ENCODE measurements around the gene PPOX.

The PPOX gene

DNA sequence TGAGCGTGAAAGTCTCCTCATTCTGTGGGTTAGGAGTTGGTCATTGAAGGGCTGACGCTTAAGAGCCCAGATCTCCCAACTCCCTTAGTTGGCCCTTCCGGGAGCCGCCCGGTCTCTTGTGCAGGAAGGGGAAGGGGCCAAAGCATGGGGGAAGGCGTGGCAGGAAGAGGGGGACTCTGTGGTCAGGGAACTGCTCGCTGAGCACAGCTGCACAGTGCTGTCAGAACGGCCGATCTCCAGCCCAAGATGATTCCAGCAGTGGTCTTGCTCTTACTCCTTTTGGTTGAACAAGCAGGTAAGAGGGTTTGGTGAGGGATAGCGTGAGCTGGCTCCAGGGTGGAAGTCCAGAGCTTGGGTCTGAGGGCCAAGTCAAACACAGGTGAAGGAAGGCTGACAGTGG lies 48.9 kb downstream of the PPOX start, which contains the start of gene FCER1G:
FCER1G (plus strand) TSS at position 220 of the 400 bp plus-strand sequence; CDS start at position 247, 27 bp downstream.
- Histone ChIP-seq H4K8ac (ENCODE audit: low read depth, low read length) (peak within 1 kb of the TSS; percentile 17), H3K79me2 (ENCODE audit: control insufficient read depth, insufficient read depth, low read length, poor library complexity) (no peaks in the 10 kb centered on the region), H3K27me3 (ENCODE audit: insufficient read depth, low read length) (no peaks in the 10 kb centered on the region), H2BK5ac (ENCODE audit: low read depth, low read length, poor library complexity) (no peak within 1 kb of the TSS), H3K14ac (ENCODE audit: low read length) (no peak within 1 kb of the TSS), H3K36me3 (ENCODE audit: control insufficient read depth in 1 of 2, insufficient read depth in 2 of 2, low read length in 2 of 2) (peaks cover 32 to 45% of the 10 kb centered on the region in 2 experiments), H4K12ac (ENCODE audit: low read depth, low read length) (no peak within 1 kb of the TSS), H3K9me3 (ENCODE audit: insufficient read depth, low read depth, low read length) (peaks cover 2% of the 10 kb centered on the region), H4K91ac (ENCODE audit: low read depth, low read length) (no peak within 1 kb of the TSS), H2AFZ (ENCODE audit: insufficient read depth, low read length, poor library complexity) (no peak within 1 kb of the TSS), H2BK12ac (ENCODE audit: low read length) (no peak within 1 kb of the TSS), H3K4me1 (ENCODE audit: control insufficient read depth in 1 of 2, insufficient read depth in 2 of 2, low read length in 2 of 2) (peaks cover 26 to 31% of the 10 kb centered on the region in 2 experiments), H3K23ac (ENCODE audit: low read length) (no peak within 1 kb of the TSS), H3K9ac (ENCODE audit: low read length) (no peak within 1 kb of the TSS), H3K18ac (ENCODE audit: low read length) (no peak within 1 kb of the TSS), H3K79me1 (ENCODE audit: low read length) (peaks cover 14% of the 10 kb centered on the region), H3K4ac (ENCODE audit: low read depth, low read length) (no peak within 1 kb of the TSS), H3K4me3 (ENCODE audit: low read depth, low read length) (no peak within 1 kb of the TSS), H3K27ac (ENCODE audit: low read depth, low read length) (peak within 1 kb of the TSS; percentile 20), H2AK5ac (ENCODE audit: low read length) (no peak within 1 kb of the TSS), H2BK120ac (ENCODE audit: insufficient read depth, low read length, poor library complexity) (no peak within 1 kb of the TSS), H3K4me2 (ENCODE audit: low read length) (no peak within 1 kb of the TSS)
- DNase-seq = no peak
- WGBS (ENCODE audit: extremely low coverage, insufficient coverage, insufficient read length) = no CpG with 5 or more reads among the region's 10 CpGs

GRCh38 chr1:161216945-161217712 lies 50.9 kb downstream of the PPOX start:
- no peak overlapping the region for H3K4me3 ChIP-seq (ENCODE audit: low read depth, low read length)
- peak overlapping the region; percentile 51 for H2BK12ac ChIP-seq (ENCODE audit: low read length)
- H3K27ac ChIP-seq (ENCODE audit: low read depth, low read length) = peak overlapping the region; percentile 85
- WGBS (ENCODE audit: extremely low coverage, insufficient coverage, insufficient read length) = no CpG with 5 or more reads among the region's 7 CpGs
- H3K4ac ChIP-seq (ENCODE audit: low read depth, low read length) = peak overlapping the region; percentile 72
- peaks cover 19% of the 10 kb centered on the region for H3K79me1 ChIP-seq (ENCODE audit: low read length)
- no peaks in the 10 kb centered on the region for H3K27me3 ChIP-seq (ENCODE audit: insufficient read depth, low read length)
- H3K4me2 ChIP-seq (ENCODE audit: low read length) = peak overlapping the region; percentile 2
- no peaks in the 10 kb centered on the region for H3K79me2 ChIP-seq (ENCODE audit: control insufficient read depth, insufficient read depth, low read length, poor library complexity)
- H2AK5ac ChIP-seq (ENCODE audit: low read length) = no peak overlapping the region
- peak overlapping the region; percentile 79 for H2BK120ac ChIP-seq (ENCODE audit: insufficient read depth, low read length, poor library complexity)
- peak; percentile 23 to 55 for DNase-seq
- peak overlapping the region; percentile 81 for H3K14ac ChIP-seq (ENCODE audit: low read length)
- no peak overlapping the region for H2AFZ ChIP-seq (ENCODE audit: insufficient read depth, low read length, poor library complexity)
- peaks cover 2% of the 10 kb centered on the region for H3K9me3 ChIP-seq (ENCODE audit: insufficient read depth, low read depth, low read length)
- H4K12ac ChIP-seq (ENCODE audit: low read depth, low read length) = no peak overlapping the region
- H3K23ac ChIP-seq (ENCODE audit: low read length) = no peak overlapping the region
- peak overlapping the region; percentile 39 for H4K8ac ChIP-seq (ENCODE audit: low read depth, low read length)
- H4K91ac ChIP-seq (ENCODE audit: low read depth, low read length) = peak overlapping the region; percentile 86
- H3K9ac ChIP-seq (ENCODE audit: low read length) = no peak overlapping the region
- peaks cover 20 to 28% of the 10 kb centered on the region in 2 experiments for H3K36me3 ChIP-seq (ENCODE audit: control insufficient read depth in 1 of 2, insufficient read depth in 2 of 2, low read length in 2 of 2)
- peak overlapping the region; percentile 68 for H2BK5ac ChIP-seq (ENCODE audit: low read depth, low read length, poor library complexity)
- H3K18ac ChIP-seq (ENCODE audit: low read length) = peak overlapping the region; percentile 66
- peaks cover 26 to 32% of the 10 kb centered on the region in 2 experiments for H3K4me1 ChIP-seq (ENCODE audit: control insufficient read depth in 1 of 2, insufficient read depth in 2 of 2, low read length in 2 of 2)

DNA sequence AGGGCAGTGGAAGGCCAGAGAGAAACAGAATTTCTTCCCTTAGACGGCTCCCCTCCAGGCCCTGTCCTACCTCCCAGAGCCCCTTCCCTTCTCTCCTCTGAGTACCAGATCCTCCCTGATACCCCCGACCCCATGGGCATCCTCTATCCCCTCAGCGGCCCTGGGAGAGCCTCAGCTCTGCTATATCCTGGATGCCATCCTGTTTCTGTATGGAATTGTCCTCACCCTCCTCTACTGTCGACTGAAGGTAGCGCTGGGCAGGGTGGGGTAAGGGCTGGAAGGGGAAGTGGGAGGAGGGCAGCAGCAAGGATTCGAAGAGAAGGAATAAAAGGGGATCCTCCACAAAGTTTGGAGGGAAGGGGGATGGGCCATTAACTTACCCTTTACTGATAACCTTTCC lies 51.6 kb downstream of the PPOX start:
- Histone ChIP-seq H3K4me1 (ENCODE audit: control insufficient read depth in 1 of 2, insufficient read depth in 2 of 2, low read length in 2 of 2) (peaks cover 26 to 32% of the 10 kb centered on the region in 2 experiments), H3K4me3 (ENCODE audit: low read depth, low read length) (no peak overlapping the region), H3K9me3 (ENCODE audit: insufficient read depth, low read depth, low read length) (no peaks in the 10 kb centered on the region), H2BK5ac (ENCODE audit: low read depth, low read length, poor library complexity) (peak overlapping the region; percentile 68), H4K91ac (ENCODE audit: low read depth, low read length) (peak overlapping the region; percentile 86), H3K4me2 (ENCODE audit: low read length) (no peak overlapping the region), H2BK120ac (ENCODE audit: insufficient read depth, low read length, poor library complexity) (peak overlapping the region; percentile 79), H3K18ac (ENCODE audit: low read length) (peak overlapping the region; percentile 66), H4K8ac (ENCODE audit: low read depth, low read length) (peak overlapping the region; percentile 39), H3K27ac (ENCODE audit: low read depth, low read length) (peak overlapping the region; percentile 85), H2AFZ (ENCODE audit: insufficient read depth, low read length, poor library complexity) (no peak overlapping the region), H3K14ac (ENCODE audit: low read length) (peak overlapping the region; percentile 81), H2AK5ac (ENCODE audit: low read length) (peak overlapping the region; percentile 90), H2BK12ac (ENCODE audit: low read length) (peak overlapping the region; percentile 51), H3K27me3 (ENCODE audit: insufficient read depth, low read length) (no peaks in the 10 kb centered on the region), H3K23ac (ENCODE audit: low read length) (no peak overlapping the region), H3K79me2 (ENCODE audit: control insufficient read depth, insufficient read depth, low read length, poor library complexity) (no peaks in the 10 kb centered on the region), H3K79me1 (ENCODE audit: low read length) (peaks cover 22% of the 10 kb centered on the region), H4K12ac (ENCODE audit: low read depth, low read length) (no peak overlapping the region), H3K4ac (ENCODE audit: low read depth, low read length) (peak overlapping the region; percentile 72), H3K36me3 (ENCODE audit: control insufficient read depth in 1 of 2, insufficient read depth in 2 of 2, low read length in 2 of 2) (peaks cover 16 to 22% of the 10 kb centered on the region in 2 experiments), H3K9ac (ENCODE audit: low read length) (no peak overlapping the region)
- WGBS (ENCODE audit: extremely low coverage, insufficient coverage, insufficient read length) = no CpG with 5 or more reads among the region's 6 CpGs
- no peak for DNase-seq

- Histone ChIP-seq H3K4me1 (ENCODE audit: control insufficient read depth in 1 of 2, insufficient read depth in 2 of 2, low read length in 2 of 2) (peaks cover 26 to 32% of the 10 kb centered on the region in 2 experiments), H3K27ac (ENCODE audit: low read depth, low read length) (no peak overlapping the region), H3K79me1 (ENCODE audit: low read length) (peaks cover 24% of the 10 kb centered on the region), H3K9me3 (ENCODE audit: insufficient read depth, low read depth, low read length) (no peaks in the 10 kb centered on the region), H3K27me3 (ENCODE audit: insufficient read depth, low read length) (no peaks in the 10 kb centered on the region), H2AFZ (ENCODE audit: insufficient read depth, low read length, poor library complexity) (no peak overlapping the region), H3K18ac (ENCODE audit: low read length) (no peak overlapping the region), H4K8ac (ENCODE audit: low read depth, low read length) (no peak overlapping the region), H3K36me3 (ENCODE audit: control insufficient read depth in 1 of 2, insufficient read depth in 2 of 2, low read length in 2 of 2) (peaks cover 12 to 15% of the 10 kb centered on the region in 2 experiments), H3K9ac (ENCODE audit: low read length) (no peak overlapping the region), H3K4ac (ENCODE audit: low read depth, low read length) (no peak overlapping the region), H4K91ac (ENCODE audit: low read depth, low read length) (peak overlapping the region; percentile 86), H2BK120ac (ENCODE audit: insufficient read depth, low read length, poor library complexity) (no peak overlapping the region), H3K23ac (ENCODE audit: low read length) (no peak overlapping the region), H4K12ac (ENCODE audit: low read depth, low read length) (no peak overlapping the region), H3K14ac (ENCODE audit: low read length) (no peak overlapping the region), H2BK12ac (ENCODE audit: low read length) (peak overlapping the region; percentile 47), H3K4me2 (ENCODE audit: low read length) (no peak overlapping the region), H3K4me3 (ENCODE audit: low read depth, low read length) (no peak overlapping the region), H2AK5ac (ENCODE audit: low read length) (no peak overlapping the region), H2BK5ac (ENCODE audit: low read depth, low read length, poor library complexity) (no peak overlapping the region), H3K79me2 (ENCODE audit: control insufficient read depth, insufficient read depth, low read length, poor library complexity) (no peaks in the 10 kb centered on the region)
- WGBS (ENCODE audit: extremely low coverage, insufficient coverage, insufficient read length) = no CpG with 5 or more reads among the region's 8 CpGs
- no peak for DNase-seq
Observed at GRCh38 chr1:161218301-161219077, 52.3 kb downstream of the PPOX start.

Measured in trophoblast cell (in vitro differentiated cells and primary cell).